ENCODE results near the gene CLDN1.
A peak's percentile ranks its signal among the peaks of the same experiment; 100 is the strongest.

Gene CLDN1

GRCh38 chr3:190330936-190331734, 8.9 kb upstream of the CLDN1 start:
- DNase-seq (ENCODE audit: low read depth in 2 of 2): no peak

DNA sequence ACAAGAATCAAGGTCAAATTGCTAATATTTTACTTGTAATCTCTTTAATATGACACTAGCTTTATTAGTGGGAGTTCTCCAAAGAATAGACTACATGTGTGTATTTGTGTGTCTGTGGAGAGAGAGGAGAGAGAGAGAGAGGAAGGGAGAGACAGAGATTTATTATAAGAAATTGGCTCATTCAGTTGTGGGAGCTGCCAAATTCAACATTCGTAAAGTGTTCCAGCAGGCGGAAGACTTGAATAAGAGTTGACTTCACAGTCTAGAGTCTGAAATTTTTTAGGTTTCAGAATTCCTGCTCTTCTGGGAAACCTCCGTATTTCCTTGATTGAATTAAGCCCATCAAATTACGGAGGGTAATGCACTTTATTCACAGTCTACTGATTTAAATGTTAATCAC, 4.7 kb upstream of the CLDN1 start:
- no peak for DNase-seq (ENCODE audit: low read depth in 2 of 2)

DNA sequence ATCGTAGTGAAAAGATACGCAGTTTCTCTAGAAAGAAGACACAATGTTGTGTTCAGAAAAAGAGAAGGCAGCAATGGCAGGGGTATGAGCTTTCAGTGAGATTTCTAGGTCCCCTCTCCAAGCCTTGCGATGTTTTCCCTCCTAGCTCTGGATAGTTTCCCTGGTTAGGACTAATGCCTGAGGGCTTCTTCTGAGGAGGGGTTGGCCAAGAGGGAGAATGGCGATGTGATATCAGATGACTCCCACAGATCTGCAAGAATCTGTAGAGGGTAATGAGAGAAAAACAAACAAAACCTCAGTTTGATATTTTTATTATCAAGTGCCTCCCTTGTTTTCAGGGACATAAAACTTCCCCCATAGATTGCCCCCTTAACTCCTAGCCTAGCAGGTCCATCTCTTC, 4.1 kb upstream of the CLDN1 start:
- DNase-seq (ENCODE audit: low read depth in 2 of 2): no peak

GRCh38 chr3:190325923-190326322, 3.7 kb upstream of the CLDN1 start:
- no peak for DNase-seq (ENCODE audit: low read depth in 2 of 2)

DNA sequence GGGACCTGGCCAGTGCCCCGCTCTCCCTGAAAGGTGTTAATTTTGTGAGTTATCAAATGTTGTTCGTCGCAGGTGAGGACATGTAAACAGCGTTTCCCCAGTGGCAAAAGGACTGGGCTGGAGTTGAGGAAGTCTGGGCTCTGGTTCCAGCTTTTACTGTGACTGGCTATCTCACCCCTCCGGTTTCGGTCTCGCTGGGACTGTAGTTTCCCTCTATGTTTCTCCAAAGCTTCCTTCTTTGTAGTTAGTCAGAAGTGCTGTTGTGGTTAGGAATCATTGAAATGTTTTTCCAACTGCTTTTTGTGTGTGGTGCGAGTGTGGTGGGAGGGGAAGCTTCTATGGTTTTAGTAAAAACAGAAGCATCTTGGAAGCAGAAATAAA, 990 bp upstream of the CLDN1 start:
- no peak for DNase-seq (ENCODE audit: low read depth in 2 of 2)

DNA sequence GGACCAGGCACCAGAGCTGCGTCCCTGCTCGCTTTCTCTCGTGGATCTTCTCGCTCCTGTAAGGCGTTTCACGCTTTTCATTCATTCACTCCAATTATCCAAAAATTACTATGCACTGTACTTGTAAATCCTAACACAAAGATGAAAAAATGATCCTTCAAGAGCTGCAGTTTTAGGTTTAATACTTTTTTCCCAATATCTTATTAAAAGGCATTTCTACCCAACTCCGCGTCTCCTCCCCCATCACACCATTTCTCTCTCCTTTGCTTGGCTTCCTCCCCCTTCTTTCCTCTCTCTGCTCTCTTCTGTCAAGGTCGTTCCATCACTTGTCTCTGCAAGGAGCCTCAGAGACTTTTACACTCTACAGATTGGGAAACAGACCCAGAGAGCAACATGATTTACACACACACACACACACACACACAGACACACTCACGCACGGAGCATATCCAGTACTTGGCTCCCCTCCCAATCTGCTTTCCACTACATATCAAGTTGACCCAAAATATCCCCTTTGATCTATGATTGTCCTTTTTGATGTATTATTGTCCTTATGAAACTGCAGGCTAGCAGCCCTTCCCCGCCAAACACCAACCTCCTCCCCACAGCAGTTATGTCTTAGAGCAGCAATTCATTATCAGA, 479 bp upstream of the CLDN1 start:
- no peak for DNase-seq (ENCODE audit: low read depth in 2 of 2)

GRCh38 chr3:190320594-190321362, 1.5 kb downstream of the CLDN1 start:
- DNase-seq (ENCODE audit: low read depth in 2 of 2): no peak

- peak; percentile 25 to 29 for DNase-seq (ENCODE audit: low read depth in 2 of 2)
Observed at GRCh38 chr3:190319660-190320059, 2.6 kb downstream of the CLDN1 start.

GRCh38 chr3:190318666-190319065, 3.6 kb downstream of the CLDN1 start:
- DNase-seq (ENCODE audit: low read depth in 2 of 2): no peak

DNA sequence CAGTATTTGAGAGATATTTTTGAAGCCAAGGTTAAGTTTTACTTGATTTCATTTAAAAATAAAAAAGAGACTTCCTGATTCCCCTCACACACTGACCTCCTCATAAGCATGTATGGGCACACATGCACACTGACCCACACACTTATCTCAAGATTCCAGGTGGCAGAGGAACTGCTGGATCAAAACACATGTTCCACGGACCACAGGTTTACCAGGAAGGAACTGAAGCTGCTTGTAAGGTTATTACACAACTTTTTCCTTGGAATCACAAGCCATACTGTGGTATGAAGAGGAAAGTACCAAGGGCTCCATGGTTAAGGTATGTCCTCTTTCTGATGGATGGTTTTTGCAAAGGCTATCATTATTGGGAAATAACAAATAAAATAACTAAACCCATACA, 7.5 kb downstream of the CLDN1 start:
- DNase-seq (ENCODE audit: low read depth in 2 of 2): no peak

GRCh38 chr3:190309414-190309813, 12.8 kb downstream of the CLDN1 start:
- DNase-seq (ENCODE audit: low read depth in 2 of 2): no peak

GRCh38 chr3:190308154-190308553, 14.1 kb downstream of the CLDN1 start:
- no peak for DNase-seq (ENCODE audit: low read depth in 2 of 2)

- DNase-seq (ENCODE audit: low read depth in 2 of 2): no peak
Observed at GRCh38 chr3:190307164-190307545, 15.1 kb downstream of the CLDN1 start.

- DNase-seq (ENCODE audit: low read depth in 2 of 2): no peak
Observed at GRCh38 chr3:190306513-190307163, 15.6 kb downstream of the CLDN1 start.

- no peak for DNase-seq (ENCODE audit: low read depth in 2 of 2)
Observed at GRCh38 chr3:190306026-190306425, 16.2 kb downstream of the CLDN1 start.

DNA sequence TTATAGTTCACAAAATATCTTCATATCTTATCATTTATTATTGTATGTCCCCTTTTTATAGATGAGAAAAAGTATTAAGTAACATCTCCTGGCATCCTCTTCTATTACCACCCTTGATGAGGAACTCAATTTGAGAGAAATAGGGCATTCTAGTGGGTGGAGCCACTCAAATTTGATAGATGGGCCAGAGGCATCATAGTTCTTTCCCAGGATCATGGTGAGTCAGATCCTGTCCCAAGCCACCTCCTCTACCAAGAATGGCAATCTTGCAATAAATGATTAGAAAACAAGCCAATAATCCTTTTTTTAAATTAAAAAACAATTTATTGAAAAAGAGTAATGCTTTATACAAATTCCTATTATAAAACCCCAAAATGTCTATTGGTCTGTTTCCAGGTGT, 16.8 kb downstream of the CLDN1 start:
- DNase-seq (ENCODE audit: low read depth in 2 of 2): no peak

- DNase-seq (ENCODE audit: low read depth in 2 of 2): no peak
Observed at GRCh38 chr3:190303884-190304283, 18.4 kb downstream of the CLDN1 start.

GRCh38 chr3:190302212-190302867, 19.9 kb downstream of the CLDN1 start:
- DNase-seq (ENCODE audit: low read depth in 2 of 2): no peak

GRCh38 chr3:190301591-190301990, 20.7 kb downstream of the CLDN1 start:
- no peak for DNase-seq (ENCODE audit: low read depth in 2 of 2)

DNA sequence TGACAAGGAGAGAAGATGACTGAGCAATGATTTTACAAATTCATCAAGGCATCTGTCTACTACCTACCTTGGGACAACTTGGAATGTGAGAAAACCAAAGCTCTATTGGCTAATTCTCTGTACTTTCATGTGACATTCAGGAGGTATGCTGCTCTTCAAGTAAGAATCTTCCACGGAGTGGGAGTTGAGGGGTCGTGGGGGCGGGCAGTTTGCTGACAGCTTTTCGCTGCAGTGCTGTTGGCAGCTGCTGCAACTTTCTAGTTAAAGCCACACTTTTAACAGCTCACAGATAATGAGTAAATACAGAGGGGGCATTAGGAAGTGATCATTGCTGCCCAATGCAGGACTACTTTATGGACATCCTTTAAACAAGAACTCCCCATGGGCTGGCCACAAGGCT, 22.3 kb downstream of the CLDN1 start:
- no peak for DNase-seq (ENCODE audit: low read depth in 2 of 2)

DNA sequence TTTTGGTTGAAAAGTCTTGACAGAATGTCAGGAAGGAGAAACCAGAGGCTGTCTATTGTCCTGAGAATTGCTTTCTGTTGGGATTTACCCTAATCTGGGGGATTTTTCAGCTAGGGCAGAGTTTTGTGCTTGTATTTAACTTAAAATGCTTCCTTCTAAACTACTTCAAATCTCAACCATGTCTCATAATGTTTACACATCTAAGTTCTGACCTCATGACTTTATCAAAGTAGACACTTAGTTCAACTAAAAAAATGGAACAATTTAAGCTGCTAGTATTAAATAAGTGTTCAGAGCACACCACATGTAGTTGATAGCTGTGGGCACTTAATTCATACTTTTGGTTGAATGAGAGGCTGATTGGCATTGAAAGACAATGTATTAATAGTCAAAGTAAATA, 28.2 kb downstream of the CLDN1 start:
- DNase-seq (ENCODE audit: low read depth in 2 of 2): no peak

- no peak for DNase-seq (ENCODE audit: low read depth in 2 of 2)
Observed at GRCh38 chr3:190293621-190294020, 28.6 kb downstream of the CLDN1 start.
